CD4-positive, alpha-beta T cell (primary cell): ENCODE data around the gene EHHADH. TPM values are rescaled to one million over a fixed set of nuclear protein-coding genes. Genes with fewer than 3 reads are reported as not detected.

Experiments
- ATAC-seq: fragments of 200-7000 bp; cut with Tn5 transposase; one replicate; pipeline ENCODE4 v1.10.0; 2022; ENCODE audit warnings: mild to moderate bottlenecking; ENCODE audit not compliant: poor library complexity
- CTCF ChIA-PET: fragments of 350-600 bp; sonication (Branson Sonifier 250); formaldehyde crosslinking; loops from one replicate; lab custom pipeline; 2021; ENCODE audit warnings: antibody characterized with exemption, inconsistent platforms; lab: Charles Lee
- POLR2A ChIA-PET: fragments of 350-600 bp; sonication (Branson Sonifier 250); formaldehyde crosslinking; loops from one replicate; lab custom pipeline; 2021; ENCODE audit warnings: antibody characterized with exemption, inconsistent platforms; lab: Charles Lee
- DNase-seq, 14 experiments: peaks; one replicate each; pipeline ENCODE4 v3.0.0-alpha.2; 2013 to 2020; ENCODE audit warnings: mixed read lengths in 2 of 14
- H3K27ac ChIP-seq, 2 donors: one replicate each; pipeline versions ENCODE4 v1.5.1 to v1.7.0; 2013; ENCODE audit warnings: low read length in 2 of 2, low read depth in 1 of 2, mild to moderate bottlenecking in 1 of 2
- H3K27me3 ChIP-seq, 2 experiments: 1 replicate in 1 of 2; 2 replicates in 1 of 2; pipeline versions ENCODE4 v1.6.1 to v1.7.0; 2013; ENCODE audit warnings: low read length in 2 of 2, control low read depth in 1 of 2, mild to moderate bottlenecking in 1 of 2, moderate library complexity in 1 of 2; ENCODE audit not compliant: insufficient read depth in 2 of 2, control insufficient read depth in 1 of 2
- H3K36me3 ChIP-seq: one replicate; pipeline ENCODE4 v1.6.1; 2013; ENCODE audit warnings: low read length, control low read depth; ENCODE audit not compliant: insufficient read depth
- H3K4me1 ChIP-seq: one replicate; pipeline ENCODE4 v1.6.1; 2013; ENCODE audit warnings: low read length, control low read depth; ENCODE audit not compliant: insufficient read depth
- H3K4me3 ChIP-seq: one replicate; pipeline ENCODE4 v1.5.1; 2013; ENCODE audit warnings: mild to moderate bottlenecking, low read length, moderate library complexity
- H3K9me3 ChIP-seq, 2 experiments: 1 replicate in 1 of 2; 2 replicates in 1 of 2; pipeline versions ENCODE4 v1.6.1 to v1.7.0; 2013; ENCODE audit warnings: low read length in 2 of 2, mild to moderate bottlenecking in 2 of 2, control low read depth in 1 of 2, moderate library complexity in 1 of 2; ENCODE audit not compliant: control insufficient read depth in 1 of 2, insufficient read depth in 1 of 2
- H3K27ac Mint-ChIP-seq: one replicate; pipeline ENCODE4 v1.8.0; 2020; ENCODE audit warnings: mixed read lengths
- H3K27me3 Mint-ChIP-seq: one replicate; pipeline ENCODE4 v1.8.0; 2021; ENCODE audit warnings: mixed read lengths
- H3K36me3 Mint-ChIP-seq: one replicate; pipeline ENCODE4 v1.8.0; 2021; ENCODE audit warnings: low read depth, mixed read lengths
- H3K4me1 Mint-ChIP-seq: one replicate; pipeline ENCODE4 v1.8.0; 2021; ENCODE audit warnings: low read depth, mixed read lengths
- H3K4me3 Mint-ChIP-seq: one replicate; pipeline ENCODE4 v1.8.0; 2020; ENCODE audit warnings: mild to moderate bottlenecking, mixed read lengths
- H3K9me3 Mint-ChIP-seq: one replicate; pipeline ENCODE4 v1.8.0; 2020; ENCODE audit warnings: mixed read lengths
- CTCF ChIP-seq: fragments of 200-600 bp; IDR thresholded peaks from one replicate; pipeline ENCODE4 v1.8.0; 2022; ENCODE audit warnings: antibody characterized with exemption, mild to moderate bottlenecking
- intact Hi-C, 2 experiments: fragments of 100-400 bp; cut with DNase I in 1 of 2; cut with micrococcal nuclease in 1 of 2; formaldehyde crosslinking; loops; one replicate each; pipeline versions ENCODE4 v1.15.1 to v1.9.0; 2023 to 2025; cut with DNase I, micrococcal nuclease
- total RNA-seq, 174 experiments: library from RNA in 2 of 174; stranded (reverse) in 2 of 174; gene quantifications; one replicate each; pipeline ENCODE4 v1.2.3 and lab custom pipeline; 2021 to 2026

Gene EHHADH
- total RNA-seq, 2 experiments from 2014 or later = 0.11 to 0.52 TPM

GRCh38 chr3:185187391-185187790 lies 66.5 kb downstream of the EHHADH start:
- Histone ChIP-seq H3K9me3 (no peaks in the 10 kb centered on the region), H3K4me3 (no peak overlapping the region), H3K4me1 (no peaks in the 10 kb centered on the region), H3K36me3 (no peaks in the 10 kb centered on the region), H3K27ac (no peak overlapping the region), H3K27me3 (peaks cover 0 to 3% of the 10 kb centered on the region in 2 experiments)
- H3K4me1 Mint-ChIP-seq = no peaks in the 10 kb centered on the region
- intact Hi-C loops = no loop called here
- no peak for DNase-seq
- H3K4me3 Mint-ChIP-seq = no peak overlapping the region
- H3K36me3 Mint-ChIP-seq = no peaks in the 10 kb centered on the region
- no peak for ATAC-seq
- peaks cover 13% of the 10 kb centered on the region for H3K27me3 Mint-ChIP-seq
- ChIA-PET CTCF (no interaction called here), POLR2A (no interaction called here)
- no peak overlapping the region for H3K27ac Mint-ChIP-seq
- no peaks in the 10 kb centered on the region for H3K9me3 Mint-ChIP-seq
- no peak for TF ChIP-seq CTCF

- H3K4me3 ChIP-seq = no peak overlapping the region
- ATAC-seq = no peak
- POLR2A ChIA-PET = no interaction called here
- H3K9me3 ChIP-seq = no peaks in the 10 kb centered on the region
- H3K4me3 Mint-ChIP-seq = no peak overlapping the region
- peaks cover 4 to 7% of the 10 kb centered on the region in 2 experiments for H3K27me3 ChIP-seq
- no peaks in the 10 kb centered on the region for H3K36me3 Mint-ChIP-seq
- CTCF ChIA-PET = interaction anchor here (1.4 kb wide), 1 partner anchor 8 kb away, joined by 3 read pairs; no protein-coding TSS in a partner anchor
- no peaks in the 10 kb centered on the region for H3K9me3 Mint-ChIP-seq
- H3K4me1 Mint-ChIP-seq = no peaks in the 10 kb centered on the region
- intact Hi-C loops = loop anchor here (2.0 to 5.0 kb wide), 2 partner anchors 300 to 302 kb away; no protein-coding TSS in a partner anchor
- TF ChIP-seq CTCF = peak; percentile 68
- H3K36me3 ChIP-seq = no peaks in the 10 kb centered on the region
- DNase-seq = peak in 5 of 14 experiments; percentile 3 to 39 (median 14)
- H3K27ac Mint-ChIP-seq = no peak overlapping the region
- no peak overlapping the region for H3K27ac ChIP-seq
- peaks cover 5% of the 10 kb centered on the region for H3K27me3 Mint-ChIP-seq
- H3K4me1 ChIP-seq = no peaks in the 10 kb centered on the region
These were observed 77.0 kb downstream of the EHHADH start for GRCh38 chr3:185176750-185177359.

- H3K36me3 Mint-ChIP-seq = no peaks in the 10 kb centered on the region
- no peaks in the 10 kb centered on the region for H3K4me1 Mint-ChIP-seq
- intact Hi-C loops = loop anchor here in 1 of 2 experiments (5.0 kb wide), 1 partner anchor 298 kb away; no protein-coding TSS in a partner anchor
- ATAC-seq (no peak), DNase-seq (no peak)
- POLR2A ChIA-PET = no interaction called here
- H3K4me1 ChIP-seq = no peaks in the 10 kb centered on the region
- no peak overlapping the region for H3K27ac Mint-ChIP-seq
- TF ChIP-seq CTCF = no peak
- no peak overlapping the region for H3K4me3 ChIP-seq
- no peaks in the 10 kb centered on the region for H3K9me3 ChIP-seq
- no peaks in the 10 kb centered on the region for H3K36me3 ChIP-seq
- no peaks in the 10 kb centered on the region for H3K9me3 Mint-ChIP-seq
- CTCF ChIA-PET = no interaction called here
- H3K27ac ChIP-seq = no peak overlapping the region
- no peak overlapping the region for H3K4me3 Mint-ChIP-seq
- H3K27me3 Mint-ChIP-seq = peaks cover 8% of the 10 kb centered on the region
- H3K27me3 ChIP-seq = peaks cover 4 to 7% of the 10 kb centered on the region in 2 experiments
These were observed 78.4 kb downstream of the EHHADH start for GRCh38 chr3:185175370-185175987.
